HepG2 (cell line): ENCODE results near the gene SPN. TPM values are rescaled to one million over a fixed set of nuclear protein-coding genes. Genes with fewer than 3 reads are reported as not detected.

Source experiments
- FOXM1 ChIP-seq: sonication (generic); formaldehyde crosslinking; IDR thresholded peaks from 2 replicates; pipeline ENCODE4 v1.5.0; 2020; ENCODE audit warnings: missing genetic modification reagents
- GATAD1 ChIP-seq: IDR thresholded peaks from 2 replicates; pipeline ENCODE4 v1.6.1; 2016; ENCODE audit warnings: missing genetic modification reagents, missing compliant biosample characterization
- GTF2F1 ChIP-seq: fragments of 150-350 bp; IDR thresholded peaks from 2 replicates; pipeline ENCODE4 v1.6.1; 2014; ENCODE audit warnings: low read length
- JARID2 ChIP-seq: sonication (generic); formaldehyde crosslinking; IDR thresholded peaks from 2 replicates; pipeline ENCODE4 v1.8.1; 2023; ENCODE audit warnings: missing genetic modification reagents, inconsistent platforms; ENCODE audit not compliant: insufficient replicate concordance
- LCORL ChIP-seq, 2 experiments: fragments of 450-650 bp in 1 of 2; sonication (generic) in 1 of 2; formaldehyde crosslinking in 1 of 2; IDR thresholded peaks; 2 replicates each; pipeline versions ENCODE4 v1.5.0 to v1.6.1; 2017 to 2020; ENCODE audit warnings: antibody characterized with exemption in 1 of 2, missing genetic modification reagents in 1 of 2
- MIER2 ChIP-seq: IDR thresholded peaks from 2 replicates; pipeline ENCODE4 v1.6.1; 2016; ENCODE audit warnings: missing biosample characterization, missing genetic modification reagents
- PHF21A ChIP-seq: sonication (generic); formaldehyde crosslinking; IDR thresholded peaks from 2 replicates; pipeline ENCODE4 v1.5.0; 2020; ENCODE audit warnings: mild to moderate bottlenecking, missing genetic modification reagents
- SMARCE1 ChIP-seq: fragments of 450-650 bp; IDR thresholded peaks from 2 replicates; pipeline ENCODE4 v1.6.1; 2017; ENCODE audit warnings: borderline replicate concordance
- TCF7 ChIP-seq: sonication (generic); IDR thresholded peaks from 2 replicates; pipeline ENCODE4 v1.6.1; 2016; ENCODE audit warnings: antibody characterized with exemption, low read depth
- TP53 ChIP-seq: sonication (generic); formaldehyde crosslinking; conservative IDR thresholded peaks from 2 replicates; pipeline ENCODE4 v1.4.0; 2020; ENCODE audit warnings: missing genetic modification reagents
- ZNF124 ChIP-seq: sonication (generic); formaldehyde crosslinking; IDR thresholded peaks from 2 replicates; pipeline ENCODE4 v1.4.0; 2020; ENCODE audit warnings: missing genetic modification reagents
- ZNF180 ChIP-seq: sonication (generic); formaldehyde crosslinking; IDR thresholded peaks from 2 replicates; pipeline ENCODE4 v1.4.0; 2020; ENCODE audit warnings: low read depth, missing genetic modification reagents, borderline replicate concordance
- ZNF225 ChIP-seq: sonication (generic); formaldehyde crosslinking; IDR thresholded peaks from 2 replicates; pipeline ENCODE4 v1.4.0; 2020; ENCODE audit warnings: mild to moderate bottlenecking, missing genetic modification reagents
- ZSCAN20 ChIP-seq: sonication (generic); formaldehyde crosslinking; IDR thresholded peaks from 2 replicates; pipeline ENCODE4 v1.4.0; 2020; ENCODE audit warnings: missing genetic modification reagents, mild to moderate bottlenecking, borderline replicate concordance
- polyA plus RNA-seq, 8 experiments: library from polyadenylated mRNA; depleted of rRNA in 3 of 8; stranded (reverse) in 7 of 8; unstranded in 1 of 8; fragments of >200 nt; fragmentation: Illumina TruSeq in 4 of 8; extraction: Trizol in 4 of 8; gene quantifications; 2 replicates each; pipeline versions ENCODE4 v1.2.1 to v1.2.3, GENCODE V29; 2011 to 2016; ENCODE audit warnings: low read depth in 4 of 8, missing spikeins in 1 of 8, mixed read lengths in 1 of 8; ENCODE audit not compliant: insufficient read depth in 1 of 8
- total RNA-seq, 5 experiments: library from RNA; depleted of rRNA; stranded (reverse); fragments of >200 nt; fragmentation: Illumina TruSeq; extraction: Trizol; gene quantifications; 2 replicates each; pipeline ENCODE4 v1.2.3, GENCODE V29; 2016; ENCODE audit warnings: low read depth in 1 of 5
- TF ChIP-seq, protein P1 (sequence below): IDR thresholded peaks from 2 replicates; pipeline ENCODE4 v1.6.1; 2016; ENCODE audit warnings: low read depth, missing genetic modification reagents, missing compliant biosample characterization
- TF ChIP-seq, protein P2 (sequence below): sonication (generic); formaldehyde crosslinking; IDR thresholded peaks from 2 replicates; pipeline ENCODE4 v1.4.0; 2020; ENCODE audit warnings: missing genetic modification reagents
- TF ChIP-seq, protein P3 (sequence below): sonication (generic); formaldehyde crosslinking; IDR thresholded peaks from 2 replicates; pipeline ENCODE4 v1.4.0; 2020; ENCODE audit warnings: mild to moderate bottlenecking, missing genetic modification reagents, borderline replicate concordance

The SPN gene
- total and polyA plus RNA-seq, 2 of the 13 experiments (the other 11 are each of a cell fraction or from before 2014, with no cell fraction given): 0.22 to 1.6 TPM

DNA sequence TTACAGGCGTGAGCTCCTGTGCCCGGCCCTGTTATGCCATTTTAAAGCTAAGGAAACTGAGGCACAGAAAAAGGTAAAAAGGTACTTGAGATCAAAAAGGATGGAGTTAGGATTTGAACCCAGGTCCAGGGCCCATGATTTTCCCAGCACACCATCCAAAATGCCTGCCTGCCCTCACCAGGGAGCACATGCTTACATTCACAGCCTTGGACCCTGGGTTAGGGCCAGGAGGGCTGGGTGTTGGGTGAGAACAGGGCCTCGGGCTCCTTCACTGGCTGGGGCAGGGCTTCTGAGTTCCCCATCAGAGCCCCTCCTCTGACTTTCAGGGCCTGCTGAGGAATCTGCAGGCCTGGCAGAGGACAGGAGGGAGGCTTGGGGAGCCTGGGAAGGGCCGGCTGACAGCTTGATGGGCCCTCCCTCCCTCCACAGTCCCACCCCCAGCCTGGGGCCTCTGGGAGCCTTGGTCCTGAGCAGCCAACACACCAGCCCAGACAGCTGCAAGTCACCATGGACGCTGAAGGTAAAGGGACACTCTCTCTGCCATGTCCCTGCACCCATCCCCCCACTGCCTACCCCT is 15.7 kb downstream of the SPN start, which contains the start of gene QPRT (continued):
- TF ChIP-seq, protein P1, sequence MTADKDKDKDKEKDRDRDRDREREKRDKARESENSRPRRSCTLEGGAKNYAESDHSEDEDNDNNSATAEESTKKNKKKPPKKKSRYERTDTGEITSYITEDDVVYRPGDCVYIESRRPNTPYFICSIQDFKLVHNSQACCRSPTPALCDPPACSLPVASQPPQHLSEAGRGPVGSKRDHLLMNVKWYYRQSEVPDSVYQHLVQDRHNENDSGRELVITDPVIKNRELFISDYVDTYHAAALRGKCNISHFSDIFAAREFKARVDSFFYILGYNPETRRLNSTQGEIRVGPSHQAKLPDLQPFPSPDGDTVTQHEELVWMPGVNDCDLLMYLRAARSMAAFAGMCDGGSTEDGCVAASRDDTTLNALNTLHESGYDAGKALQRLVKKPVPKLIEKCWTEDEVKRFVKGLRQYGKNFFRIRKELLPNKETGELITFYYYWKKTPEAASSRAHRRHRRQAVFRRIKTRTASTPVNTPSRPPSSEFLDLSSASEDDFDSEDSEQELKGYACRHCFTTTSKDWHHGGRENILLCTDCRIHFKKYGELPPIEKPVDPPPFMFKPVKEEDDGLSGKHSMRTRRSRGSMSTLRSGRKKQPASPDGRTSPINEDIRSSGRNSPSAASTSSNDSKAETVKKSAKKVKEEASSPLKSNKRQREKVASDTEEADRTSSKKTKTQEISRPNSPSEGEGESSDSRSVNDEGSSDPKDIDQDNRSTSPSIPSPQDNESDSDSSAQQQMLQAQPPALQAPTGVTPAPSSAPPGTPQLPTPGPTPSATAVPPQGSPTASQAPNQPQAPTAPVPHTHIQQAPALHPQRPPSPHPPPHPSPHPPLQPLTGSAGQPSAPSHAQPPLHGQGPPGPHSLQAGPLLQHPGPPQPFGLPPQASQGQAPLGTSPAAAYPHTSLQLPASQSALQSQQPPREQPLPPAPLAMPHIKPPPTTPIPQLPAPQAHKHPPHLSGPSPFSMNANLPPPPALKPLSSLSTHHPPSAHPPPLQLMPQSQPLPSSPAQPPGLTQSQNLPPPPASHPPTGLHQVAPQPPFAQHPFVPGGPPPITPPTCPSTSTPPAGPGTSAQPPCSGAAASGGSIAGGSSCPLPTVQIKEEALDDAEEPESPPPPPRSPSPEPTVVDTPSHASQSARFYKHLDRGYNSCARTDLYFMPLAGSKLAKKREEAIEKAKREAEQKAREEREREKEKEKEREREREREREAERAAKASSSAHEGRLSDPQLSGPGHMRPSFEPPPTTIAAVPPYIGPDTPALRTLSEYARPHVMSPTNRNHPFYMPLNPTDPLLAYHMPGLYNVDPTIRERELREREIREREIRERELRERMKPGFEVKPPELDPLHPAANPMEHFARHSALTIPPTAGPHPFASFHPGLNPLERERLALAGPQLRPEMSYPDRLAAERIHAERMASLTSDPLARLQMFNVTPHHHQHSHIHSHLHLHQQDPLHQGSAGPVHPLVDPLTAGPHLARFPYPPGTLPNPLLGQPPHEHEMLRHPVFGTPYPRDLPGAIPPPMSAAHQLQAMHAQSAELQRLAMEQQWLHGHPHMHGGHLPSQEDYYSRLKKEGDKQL: no peak
- no peak for TF ChIP-seq MIER2
- no peak for TF ChIP-seq TCF7
- no peak for TF ChIP-seq FOXM1
- TF ChIP-seq GTF2F1: no peak
- no peak for TF ChIP-seq TP53
- TF ChIP-seq JARID2 (CRISPR knock-in tag): no peak
- TF ChIP-seq ZSCAN20 (CRISPR knock-in tag): no peak
- no peak for TF ChIP-seq LCORL (IDR thresholded peaks at IDR 0.05)
- peak; percentile 61 for TF ChIP-seq LCORL (CRISPR knock-in tag; IDR thresholded peaks at IDR 0.05)
- TF ChIP-seq, protein P2, sequence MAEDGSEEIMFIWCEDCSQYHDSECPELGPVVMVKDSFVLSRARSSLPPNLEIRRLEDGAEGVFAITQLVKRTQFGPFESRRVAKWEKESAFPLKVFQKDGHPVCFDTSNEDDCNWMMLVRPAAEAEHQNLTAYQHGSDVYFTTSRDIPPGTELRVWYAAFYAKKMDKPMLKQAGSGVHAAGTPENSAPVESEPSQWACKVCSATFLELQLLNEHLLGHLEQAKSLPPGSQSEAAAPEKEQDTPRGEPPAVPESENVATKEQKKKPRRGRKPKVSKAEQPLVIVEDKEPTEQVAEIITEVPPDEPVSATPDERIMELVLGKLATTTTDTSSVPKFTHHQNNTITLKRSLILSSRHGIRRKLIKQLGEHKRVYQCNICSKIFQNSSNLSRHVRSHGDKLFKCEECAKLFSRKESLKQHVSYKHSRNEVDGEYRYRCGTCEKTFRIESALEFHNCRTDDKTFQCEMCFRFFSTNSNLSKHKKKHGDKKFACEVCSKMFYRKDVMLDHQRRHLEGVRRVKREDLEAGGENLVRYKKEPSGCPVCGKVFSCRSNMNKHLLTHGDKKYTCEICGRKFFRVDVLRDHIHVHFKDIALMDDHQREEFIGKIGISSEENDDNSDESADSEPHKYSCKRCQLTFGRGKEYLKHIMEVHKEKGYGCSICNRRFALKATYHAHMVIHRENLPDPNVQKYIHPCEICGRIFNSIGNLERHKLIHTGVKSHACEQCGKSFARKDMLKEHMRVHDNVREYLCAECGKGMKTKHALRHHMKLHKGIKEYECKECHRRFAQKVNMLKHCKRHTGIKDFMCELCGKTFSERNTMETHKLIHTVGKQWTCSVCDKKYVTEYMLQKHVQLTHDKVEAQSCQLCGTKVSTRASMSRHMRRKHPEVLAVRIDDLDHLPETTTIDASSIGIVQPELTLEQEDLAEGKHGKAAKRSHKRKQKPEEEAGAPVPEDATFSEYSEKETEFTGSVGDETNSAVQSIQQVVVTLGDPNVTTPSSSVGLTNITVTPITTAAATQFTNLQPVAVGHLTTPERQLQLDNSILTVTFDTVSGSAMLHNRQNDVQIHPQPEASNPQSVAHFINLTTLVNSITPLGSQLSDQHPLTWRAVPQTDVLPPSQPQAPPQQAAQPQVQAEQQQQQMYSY (CRISPR knock-in tag): no peak
- no peak for TF ChIP-seq ZNF180 (CRISPR knock-in tag)
- TF ChIP-seq PHF21A (CRISPR knock-in tag): no peak
- no peak; the same call in 1 of the 2 replicates for TF ChIP-seq GATAD1
- no peak for TF ChIP-seq ZNF124
- TF ChIP-seq SMARCE1: no peak
- TF ChIP-seq ZNF225 (CRISPR knock-in tag): no peak
- TF ChIP-seq, protein P3, sequence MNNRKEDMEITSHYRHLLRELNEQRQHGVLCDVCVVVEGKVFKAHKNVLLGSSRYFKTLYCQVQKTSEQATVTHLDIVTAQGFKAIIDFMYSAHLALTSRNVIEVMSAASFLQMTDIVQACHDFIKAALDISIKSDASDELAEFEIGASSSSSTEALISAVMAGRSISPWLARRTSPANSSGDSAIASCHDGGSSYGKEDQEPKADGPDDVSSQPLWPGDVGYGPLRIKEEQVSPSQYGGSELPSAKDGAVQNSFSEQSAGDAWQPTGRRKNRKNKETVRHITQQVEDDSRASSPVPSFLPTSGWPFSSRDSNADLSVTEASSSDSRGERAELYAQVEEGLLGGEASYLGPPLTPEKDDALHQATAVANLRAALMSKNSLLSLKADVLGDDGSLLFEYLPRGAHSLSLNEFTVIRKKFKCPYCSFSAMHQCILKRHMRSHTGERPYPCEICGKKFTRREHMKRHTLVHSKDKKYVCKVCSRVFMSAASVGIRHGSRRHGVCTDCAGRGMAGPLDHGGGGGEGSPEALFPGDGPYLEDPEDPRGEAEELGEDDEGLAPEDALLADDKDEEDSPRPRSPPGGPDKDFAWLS (CRISPR knock-in tag): no peak
